SK-N-SH (cell line): Measurements from ENCODE around the gene RASGEF1B. TPM values are rescaled to one million over a fixed set of nuclear protein-coding genes. Genes with fewer than 3 reads are reported as not detected.

ENCODE experiments used
- CTCF ChIA-PET: fragments of 300-600, 350-600 bp; formaldehyde crosslinking; extraction: SDS; loops from one replicate; lab custom pipeline; 2021; lab: Yijun Ruan, JAX
- POLR2A ChIA-PET: fragments of 350-600 bp; sonication (Branson Sonifier 250); formaldehyde crosslinking; extraction: SDS; loops from one replicate; lab custom pipeline; 2020; ENCODE audit warnings: antibody characterized with exemption, inconsistent platforms; lab: Yijun Ruan, JAX
- DNase-seq: peaks from one replicate; pipeline ENCODE4 v3.0.0; 2012
- H2AFZ ChIP-seq: fragments of 200-600 bp; sonication (generic); 2 replicates; pipeline ENCODE4 v1.8.1; 2016; ENCODE audit warnings: antibody characterized with exemption, mild to moderate bottlenecking, low read depth
- H3F3A ChIP-seq: fragments of 200-600 bp; sonication (generic); replicated peaks from 2 replicates; pipeline ENCODE3; 2016; ENCODE audit warnings: antibody characterized with exemption, mild to moderate bottlenecking; ENCODE audit not compliant: insufficient read depth
- H3K27ac ChIP-seq, 2 experiments: fragments of 200-500 bp in 1 of 2; fragments of 200-600 bp in 1 of 2; sonication (Bioruptor generic) in 1 of 2; sonication (generic), shearing (Covaris generic) in 1 of 2; 2 replicates each; pipeline versions ENCODE4 v1.5.1 to v1.6.1; 2014 to 2016; ENCODE audit warnings: low read depth in 2 of 2, inconsistent platforms in 1 of 2, low read length in 1 of 2, mild to moderate bottlenecking in 1 of 2, mixed read lengths in 1 of 2
- H3K27me3 ChIP-seq: fragments of 200-600 bp; sonication (generic), shearing (Covaris generic); 2 replicates; pipeline ENCODE4 v1.6.1; 2016; ENCODE audit warnings: mixed run types; ENCODE audit not compliant: insufficient read depth
- H3K36me3 ChIP-seq, 2 experiments: fragments of 200-500 bp in 1 of 2; fragments of 200-600 bp in 1 of 2; sonication (Bioruptor generic) in 1 of 2; sonication (generic) in 1 of 2; replicated peaks in 1 of 2; 2 replicates each; pipeline versions ENCODE3 to v1.5.1; 2014 to 2016; ENCODE audit warnings: low read length in 1 of 2, mild to moderate bottlenecking in 1 of 2; ENCODE audit not compliant: insufficient read depth in 2 of 2, control insufficient read depth in 1 of 2
- H3K4me1 ChIP-seq, 2 experiments: fragments of 200-500 bp in 1 of 2; fragments of 200-600 bp in 1 of 2; sonication (Bioruptor generic) in 1 of 2; sonication (generic), shearing (Covaris generic) in 1 of 2; 2 replicates each; pipeline versions ENCODE4 v1.5.1 to v1.6.1; 2014 to 2016; ENCODE audit warnings: low read depth in 1 of 2, low read length in 1 of 2, mixed run types in 1 of 2; ENCODE audit not compliant: insufficient read depth in 2 of 2, control insufficient read depth in 1 of 2
- H3K4me2 ChIP-seq: fragments of 200-600 bp; sonication (generic), shearing (Covaris generic); 2 replicates; pipeline ENCODE4 v1.6.1; 2017; ENCODE audit warnings: mixed run types
- H3K4me3 ChIP-seq, 2 experiments: fragments of 200-500 bp in 1 of 2; fragments of 200-600 bp in 1 of 2; sonication (Bioruptor generic) in 1 of 2; sonication (generic), shearing (Covaris generic) in 1 of 2; 2 replicates each; pipeline versions ENCODE4 v1.5.1 to v1.8.1; 2014 to 2016; ENCODE audit warnings: low read depth in 2 of 2, inconsistent platforms in 1 of 2, low read length in 1 of 2, mild to moderate bottlenecking in 1 of 2, mixed read lengths in 1 of 2, moderate library complexity in 1 of 2
- H3K79me2 ChIP-seq: fragments of 200-600 bp; sonication (generic); 2 replicates; pipeline ENCODE4 v1.8.1; 2017; ENCODE audit warnings: mild to moderate bottlenecking; ENCODE audit not compliant: insufficient read depth
- H3K9ac ChIP-seq: fragments of 200-600 bp; sonication (generic); 2 replicates; pipeline ENCODE4 v1.6.1; 2017; ENCODE audit warnings: mixed run types
- H3K9me2 ChIP-seq: fragments of 200-600 bp; sonication (generic); 2 replicates; pipeline ENCODE4 v1.6.1; 2017; ENCODE audit warnings: mixed run types
- H3K9me3 ChIP-seq: fragments of 200-600 bp; sonication (generic); 2 replicates; pipeline ENCODE4 v1.6.1; 2017; ENCODE audit warnings: mixed run types, mild to moderate bottlenecking, moderate library complexity
- H4K20me1 ChIP-seq: fragments of 200-600 bp; sonication (generic); 2 replicates; pipeline ENCODE4 v1.6.1; 2017; ENCODE audit warnings: mild to moderate bottlenecking, mixed run types; ENCODE audit not compliant: insufficient read depth
- CHD2 ChIP-seq: fragments of 150-350 bp; IDR thresholded peaks from 2 replicates; pipeline ENCODE4 v1.6.1; 2018; ENCODE audit warnings: low read length; ENCODE audit not compliant: partially characterized antibody
- CTCF ChIP-seq: fragments of 200-600 bp; sonication (generic); IDR thresholded peaks from 2 replicates; pipeline ENCODE4 v1.6.1; 2017; ENCODE audit warnings: antibody characterized with exemption, mild to moderate bottlenecking, moderate library complexity
- ELF1 ChIP-seq: IDR thresholded peaks from 2 replicates; pipeline ENCODE4 v1.4.0; 2012
- EP300 ChIP-seq, 2 experiments: IDR thresholded peaks; 2 replicates each; pipeline versions ENCODE4 v1.4.0 to v1.6.1; 2012; ENCODE audit warnings: borderline replicate concordance in 1 of 2, low read depth in 1 of 2, low read length in 1 of 2
- EZH2phosphoT487 ChIP-seq: fragments of 200-600 bp; sonication (generic); IDR thresholded peaks from 2 replicates; pipeline ENCODE4 v1.6.1; 2017; ENCODE audit warnings: low read depth, mixed run types, mild to moderate bottlenecking, antibody characterized with exemption, moderate library complexity, borderline replicate concordance
- FOXM1 ChIP-seq: IDR thresholded peaks from 2 replicates; pipeline ENCODE4 v1.4.0; 2012; ENCODE audit warnings: low read depth, mild to moderate bottlenecking
- GABPA ChIP-seq: IDR thresholded peaks from 2 replicates; pipeline ENCODE4 v1.4.0; 2012; ENCODE audit warnings: low read depth, mild to moderate bottlenecking
- GATA2 ChIP-seq: sonication (generic); formaldehyde crosslinking; IDR thresholded peaks from 2 replicates; pipeline ENCODE4 v1.5.0; 2020; ENCODE audit warnings: mild to moderate bottlenecking, missing genetic modification reagents
- JUND ChIP-seq: IDR thresholded peaks from 2 replicates; pipeline ENCODE4 v1.4.0; 2012
- NRF1 ChIP-seq: IDR thresholded peaks from 2 replicates; pipeline ENCODE4 v1.6.1; 2012; ENCODE audit warnings: low read depth, mild to moderate bottlenecking, low read length
- PBX3 ChIP-seq: IDR thresholded peaks from 2 replicates; pipeline ENCODE4; 2012
- POLR2AphosphoS5 ChIP-seq: IDR thresholded peaks from 2 replicates; pipeline ENCODE4 v1.6.1; 2012; ENCODE audit warnings: low read depth, low read length
- RCOR1 ChIP-seq: fragments of 150-350 bp; IDR thresholded peaks from 2 replicates; pipeline ENCODE4 v1.6.1; 2017; ENCODE audit warnings: antibody characterized with exemption, low read length
- RXRA ChIP-seq: IDR thresholded peaks from 2 replicates; pipeline ENCODE4 v1.4.0; 2012; ENCODE audit warnings: low read depth, mild to moderate bottlenecking, borderline replicate concordance
- TEAD4 ChIP-seq: IDR thresholded peaks from 2 replicates; pipeline ENCODE4 v1.4.0; 2012; ENCODE audit warnings: mild to moderate bottlenecking, borderline replicate concordance; ENCODE audit not compliant: insufficient read depth
- USF2 ChIP-seq: fragments of 150-350 bp; IDR thresholded peaks from 2 replicates; pipeline ENCODE4 v1.6.1; 2017; ENCODE audit warnings: antibody characterized with exemption, low read length, low read depth, borderline replicate concordance
- YY1 ChIP-seq: IDR thresholded peaks from 2 replicates; pipeline ENCODE4 v1.4.0; 2012; ENCODE audit warnings: low read depth, mild to moderate bottlenecking
- WGBS: methylation state at CpG from one replicate; pipeline ENCODE4 v1.1.6; 2017; ENCODE audit warnings: low lambda C conversion rate; 5-methylcytosine and 5-hydroxymethylcytosine counted together
- polyA plus RNA-seq, 3 experiments: library from polyadenylated mRNA; depleted of rRNA; stranded (reverse); fragments of >200 nt; gene quantifications; 2 replicates each; pipeline ENCODE4 v1.2.3, GENCODE V29; 2012
- TF ChIP-seq, protein P1 (sequence below): fragments of 150-350 bp; IDR thresholded peaks from 2 replicates; pipeline ENCODE4 v1.6.1; 2016; ENCODE audit warnings: mild to moderate bottlenecking, low read depth, low read length

Gene RASGEF1B
- polyA plus RNA-seq, 1 of the 3 experiments (the other 2 are of a cell fraction) = not detected

DNA sequence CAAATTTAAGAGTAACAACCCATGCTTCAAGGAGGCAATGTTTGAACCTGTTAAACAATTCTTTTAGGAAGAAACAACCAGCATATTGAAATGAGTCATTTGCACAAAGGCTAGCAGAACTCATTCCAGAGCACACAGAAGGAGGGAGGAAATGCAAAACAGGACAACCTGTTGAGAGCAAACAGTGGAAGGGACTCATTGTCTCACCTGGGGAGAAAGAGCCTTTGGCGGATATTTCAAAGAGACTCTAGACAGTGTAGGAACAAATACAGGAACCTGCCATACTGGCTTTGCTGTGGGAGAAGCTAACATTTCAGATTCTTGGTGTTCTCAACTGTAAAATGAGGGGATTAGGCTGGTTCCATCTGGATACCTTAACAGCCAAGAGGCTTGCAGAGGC lies 14.8 kb upstream of the RASGEF1B start:
- Histone ChIP-seq H3K79me2 (no peaks in the 10 kb centered on the region), H3K4me1 (no peaks in the 10 kb centered on the region), H3K9me3 (no peaks in the 10 kb centered on the region), H4K20me1 (no peaks in the 10 kb centered on the region), H3K9ac (no peak overlapping the region), H3K27ac (no peak overlapping the region), H3K4me3 (no peak overlapping the region), H2AFZ (no peak overlapping the region), H3F3A (no peaks in the 10 kb centered on the region), H3K4me2 (no peak overlapping the region), H3K36me3 (no peaks in the 10 kb centered on the region), H3K9me2 (no peaks in the 10 kb centered on the region), H3K27me3 (no peaks in the 10 kb centered on the region)
- no peak for DNase-seq
- CTCF ChIA-PET = no interaction called here
- POLR2A ChIA-PET = no interaction called here
- no peak for TF ChIP-seq ELF1
- TF ChIP-seq RXRA = no peak
- TF ChIP-seq NRF1 = no peak
- TF ChIP-seq, protein P1, sequence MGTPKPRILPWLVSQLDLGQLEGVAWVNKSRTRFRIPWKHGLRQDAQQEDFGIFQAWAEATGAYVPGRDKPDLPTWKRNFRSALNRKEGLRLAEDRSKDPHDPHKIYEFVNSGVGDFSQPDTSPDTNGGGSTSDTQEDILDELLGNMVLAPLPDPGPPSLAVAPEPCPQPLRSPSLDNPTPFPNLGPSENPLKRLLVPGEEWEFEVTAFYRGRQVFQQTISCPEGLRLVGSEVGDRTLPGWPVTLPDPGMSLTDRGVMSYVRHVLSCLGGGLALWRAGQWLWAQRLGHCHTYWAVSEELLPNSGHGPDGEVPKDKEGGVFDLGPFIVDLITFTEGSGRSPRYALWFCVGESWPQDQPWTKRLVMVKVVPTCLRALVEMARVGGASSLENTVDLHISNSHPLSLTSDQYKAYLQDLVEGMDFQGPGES = no peak
- TF ChIP-seq TEAD4 = no peak
- TF ChIP-seq POLR2AphosphoS5 = no peak
- TF ChIP-seq JUND = no peak
- no peak for TF ChIP-seq EZH2phosphoT487
- TF ChIP-seq RCOR1 = no peak
- no peak for TF ChIP-seq EP300 (IDR thresholded peaks at IDR 0.05; ENCODE audit: borderline replicate concordance in 1 of 2, low read depth in 1 of 2, low read length in 1 of 2)
- TF ChIP-seq USF2 = no peak
- TF ChIP-seq FOXM1 = no peak
- no peak for TF ChIP-seq GABPA
- no peak for TF ChIP-seq PBX3
- no peak for TF ChIP-seq YY1
- TF ChIP-seq CTCF = no peak
- no peak for TF ChIP-seq GATA2 (CRISPR knock-in tag)
- TF ChIP-seq CHD2 = no peak
- WGBS = 6% methylated on average over 1 of the region's 1 CpG
